CD4-positive, CD25-positive, alpha-beta regulatory T cell (primary cell): ENCODE measurements around the gene MEMO1. TPM values are rescaled to one million over a fixed set of nuclear protein-coding genes. Genes with fewer than 3 reads are reported as not detected.
A peak's percentile ranks its signal among the peaks of the same experiment; 100 is the strongest.

ENCODE experiments used
- ATAC-seq, 2 donors: fragments of 150-1000 bp; cut with Tn5 transposase; one replicate each; pipeline ENCODE4 v1.10.0; 2021; ENCODE audit warnings: low read depth in 2 of 2, moderate number of reproducible peaks in 2 of 2, moderate library complexity in 1 of 2
- DNase-seq, 3 donors: peaks; one replicate each; pipeline versions ENCODE4 v3.0.0 to v3.0.0-alpha.2; 2012 to 2022; ENCODE audit warnings: mixed read lengths in 1 of 3
- H3K27ac ChIP-seq: one replicate; pipeline ENCODE4 v1.7.0; 2013; ENCODE audit warnings: mild to moderate bottlenecking, low read length; ENCODE audit not compliant: insufficient read depth, poor library complexity, severe bottlenecking
- H3K27me3 ChIP-seq: one replicate; pipeline ENCODE4 v1.7.0; 2013; ENCODE audit warnings: low read length; ENCODE audit not compliant: control insufficient read depth, insufficient read depth
- H3K36me3 ChIP-seq: one replicate; pipeline ENCODE4 v1.7.0; 2013; ENCODE audit warnings: mild to moderate bottlenecking, low read length, moderate library complexity; ENCODE audit not compliant: control insufficient read depth, insufficient read depth
- H3K4me1 ChIP-seq: 2 replicates; pipeline ENCODE4 v1.7.0; 2013; ENCODE audit warnings: mild to moderate bottlenecking, low read length; ENCODE audit not compliant: insufficient read depth, control insufficient read depth, poor library complexity, severe bottlenecking
- H3K4me3 ChIP-seq: one replicate; pipeline ENCODE4 v1.7.0; 2013; ENCODE audit warnings: low read depth, mild to moderate bottlenecking, low read length, moderate library complexity
- H3K9me3 ChIP-seq, 2 experiments: 1 replicate in 1 of 2; 2 replicates in 1 of 2; pipeline ENCODE4 v1.7.0; 2013; ENCODE audit warnings: low read length in 2 of 2, mild to moderate bottlenecking in 1 of 2, moderate library complexity in 1 of 2; ENCODE audit not compliant: control insufficient read depth in 2 of 2
- H3K27ac Mint-ChIP-seq, 3 donors: one replicate each; pipeline ENCODE4 v1.8.0; 2020 to 2022; ENCODE audit warnings: mild to moderate bottlenecking in 3 of 3, mixed read lengths in 3 of 3, moderate library complexity in 2 of 3
- H3K27me3 Mint-ChIP-seq: one replicate; pipeline ENCODE4 v1.8.0; 2022; ENCODE audit warnings: mild to moderate bottlenecking, mixed read lengths
- H3K36me3 Mint-ChIP-seq: one replicate; pipeline ENCODE4 v1.8.0; 2020; ENCODE audit warnings: mixed read lengths
- H3K4me1 Mint-ChIP-seq, 4 donors: one replicate each; pipeline ENCODE4 v1.8.0; 2020 to 2022; ENCODE audit warnings: mixed read lengths in 4 of 4, mild to moderate bottlenecking in 1 of 4
- H3K4me3 Mint-ChIP-seq, 4 donors: one replicate each; pipeline ENCODE4 v1.8.0; 2020 to 2022; ENCODE audit warnings: mild to moderate bottlenecking in 4 of 4, mixed read lengths in 4 of 4, moderate library complexity in 3 of 4
- H3K9me3 Mint-ChIP-seq, 7 donors: one replicate each; pipeline ENCODE4 v1.8.0; 2020 to 2022; ENCODE audit warnings: mixed read lengths in 7 of 7, mild to moderate bottlenecking in 3 of 7, moderate library complexity in 2 of 7
- polyA plus RNA-seq, 4 donors: library from polyadenylated mRNA; unstranded; fragments of 300-500 nt; fragmentation: Illumina TruSeq; gene quantifications; one replicate each; pipeline ENCODE4 v1.2.3, GENCODE V29; 2021
- total RNA-seq: library from RNA; stranded (reverse); gene quantifications from one replicate; pipeline ENCODE4 v1.2.3, GENCODE V29; 2022

Gene MEMO1
- total and polyA plus RNA-seq, 5 donors from 2014 or later = 26.2 to 54.2 (median 41.6) TPM

GRCh38 chr2:31980674-31981356 lies 30.0 kb downstream of the MEMO1 start:
- Histone ChIP-seq H3K27ac (no peak overlapping the region), H3K4me3 (peak overlapping the region; percentile 32)

GRCh38 chr2:31979956-31980355 lies 30.9 kb downstream of the MEMO1 start:
- Mint-ChIP-seq H3K27me3 (no peaks in the 10 kb centered on the region), H3K36me3 (peaks cover 16% of the 10 kb centered on the region)

More at GRCh38 chr2:31980674-31981356, 30.0 kb downstream of the MEMO1 start:
- peak in 2 of 3 donors; percentile 10 to 30 for DNase-seq
- peak overlapping the region; percentile 3 to 96 (median 29) for H3K27ac Mint-ChIP-seq
- Histone ChIP-seq H3K36me3 (no peaks in the 10 kb centered on the region), H3K4me1 (peaks cover 10% of the 10 kb centered on the region), H3K9me3 (no peaks in the 10 kb centered on the region), H3K27me3 (no peaks in the 10 kb centered on the region)
- peaks cover 16% of the 10 kb centered on the region for H3K36me3 Mint-ChIP-seq
- ATAC-seq = peak; percentile 83 to 92
- peak overlapping the region in 1 of 4 donors; percentile 6 for H3K4me3 Mint-ChIP-seq
- H3K9me3 Mint-ChIP-seq = peaks cover 0 to 2% (median 0%) of the 10 kb centered on the region in 7 donors
- H3K27me3 Mint-ChIP-seq = no peaks in the 10 kb centered on the region
- peaks cover 33 to 51% (median 34%) of the 10 kb centered on the region in 4 donors for H3K4me1 Mint-ChIP-seq

DNA sequence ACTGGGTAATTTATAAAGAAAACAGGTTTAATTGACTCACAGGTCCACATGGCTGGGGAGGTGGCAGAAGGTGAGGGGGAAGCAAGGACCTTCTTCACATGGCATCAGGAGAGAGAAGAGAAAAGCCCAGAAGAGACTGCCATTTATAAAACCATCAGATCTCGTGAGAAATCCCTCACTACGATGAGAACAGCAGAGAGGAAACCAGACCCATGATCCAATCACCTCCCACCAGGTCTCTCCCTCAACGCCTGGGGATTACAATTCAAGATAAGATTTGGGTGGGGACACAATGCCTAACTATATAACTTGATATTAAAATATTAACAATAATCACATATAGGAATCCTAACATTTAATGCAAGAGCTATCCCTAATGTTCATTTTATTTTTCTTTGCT lies 31.8 kb downstream of the MEMO1 start:
- H3K27ac ChIP-seq = no peak overlapping the region
- H3K4me1 Mint-ChIP-seq = peaks cover 32 to 61% (median 39%) of the 10 kb centered on the region in 4 donors
- DNase-seq (no peak), ATAC-seq (no peak)
- no peak overlapping the region for H3K4me3 ChIP-seq
- H3K9me3 ChIP-seq = no peaks in the 10 kb centered on the region
- no peaks in the 10 kb centered on the region for H3K36me3 ChIP-seq
- peaks cover 11% of the 10 kb centered on the region for H3K36me3 Mint-ChIP-seq
- H3K4me3 Mint-ChIP-seq = peak overlapping the region in 1 of 4 donors; percentile 61
- no peak overlapping the region for H3K27ac Mint-ChIP-seq
- no peaks in the 10 kb centered on the region for H3K27me3 ChIP-seq
- H3K4me1 ChIP-seq = peaks cover 10% of the 10 kb centered on the region
- peaks cover 0 to 2% (median 0%) of the 10 kb centered on the region in 7 donors for H3K9me3 Mint-ChIP-seq
- no peaks in the 10 kb centered on the region for H3K27me3 Mint-ChIP-seq

More at GRCh38 chr2:31979956-31980355, 30.9 kb downstream of the MEMO1 start:
- no peak overlapping the region for H3K27ac Mint-ChIP-seq
- no peak overlapping the region for H3K4me3 ChIP-seq
- no peak overlapping the region for H3K27ac ChIP-seq
- peaks cover 10% of the 10 kb centered on the region for H3K4me1 ChIP-seq
- DNase-seq (no peak), ATAC-seq (no peak)
- H3K9me3 ChIP-seq = no peaks in the 10 kb centered on the region
- no peaks in the 10 kb centered on the region for H3K27me3 ChIP-seq
- peaks cover 0 to 2% (median 0%) of the 10 kb centered on the region in 7 donors for H3K9me3 Mint-ChIP-seq
- no peaks in the 10 kb centered on the region for H3K36me3 ChIP-seq
- no peak overlapping the region for H3K4me3 Mint-ChIP-seq
- H3K4me1 Mint-ChIP-seq = peaks cover 31 to 59% (median 37%) of the 10 kb centered on the region in 4 donors

DNA sequence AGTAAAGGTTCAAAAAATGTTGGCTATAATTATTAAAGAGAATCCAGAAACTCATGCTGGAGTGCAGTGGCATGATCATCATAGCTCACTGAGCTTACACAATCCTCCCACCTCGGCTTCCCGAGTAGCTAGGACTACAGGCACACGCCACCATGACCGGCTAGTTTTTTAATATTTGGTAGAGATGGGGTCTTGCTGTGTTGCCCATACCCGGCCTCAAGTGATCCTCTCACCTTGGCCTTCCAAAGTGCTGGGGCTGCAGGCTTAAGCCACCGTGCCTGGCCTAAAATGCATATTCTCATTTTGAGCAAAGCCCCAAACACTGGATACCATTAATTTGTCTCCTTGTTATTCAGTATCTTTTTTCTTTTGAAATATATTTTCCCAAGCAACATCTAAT lies 32.4 kb downstream of the MEMO1 start:
- no peak overlapping the region for H3K4me3 Mint-ChIP-seq
- H3K36me3 ChIP-seq = no peaks in the 10 kb centered on the region
- H3K36me3 Mint-ChIP-seq = peaks cover 6% of the 10 kb centered on the region
- peaks cover 10% of the 10 kb centered on the region for H3K4me1 ChIP-seq
- H3K27ac ChIP-seq = no peak overlapping the region
- no peak overlapping the region for H3K4me3 ChIP-seq
- H3K27me3 Mint-ChIP-seq = no peaks in the 10 kb centered on the region
- no peak for ATAC-seq
- H3K9me3 ChIP-seq = no peaks in the 10 kb centered on the region
- H3K27ac Mint-ChIP-seq = no peak overlapping the region
- H3K4me1 Mint-ChIP-seq = peaks cover 27 to 58% (median 42%) of the 10 kb centered on the region in 4 donors
- H3K9me3 Mint-ChIP-seq = peaks cover 0 to 2% (median 0%) of the 10 kb centered on the region in 7 donors
- H3K27me3 ChIP-seq = no peaks in the 10 kb centered on the region
- DNase-seq = no peak

DNA sequence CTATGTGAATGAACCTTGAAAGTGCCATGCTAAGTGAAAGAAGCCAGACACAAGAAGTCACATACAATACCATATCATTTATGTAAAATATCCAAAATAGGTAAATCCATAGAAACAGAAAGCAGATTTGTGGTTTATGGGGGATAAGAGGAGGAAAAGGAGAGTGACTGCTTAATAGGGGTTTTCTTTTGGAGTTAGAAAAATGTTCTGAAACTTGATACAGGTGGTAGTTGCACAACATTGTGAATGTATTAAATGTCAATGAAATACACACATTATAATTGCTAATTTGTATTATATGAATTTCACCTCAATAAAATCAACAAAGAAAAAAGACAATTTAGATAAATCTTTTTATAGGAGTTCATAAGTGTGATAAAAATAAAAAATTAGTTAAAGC lies 37.1 kb downstream of the MEMO1 start:
- no peaks in the 10 kb centered on the region for H3K4me1 ChIP-seq
- peak overlapping the region in 1 of 3 donors; percentile 44 for H3K27ac Mint-ChIP-seq
- DNase-seq (no peak), ATAC-seq (no peak)
- no peaks in the 10 kb centered on the region for H3K27me3 ChIP-seq
- peaks cover 3% of the 10 kb centered on the region for H3K36me3 Mint-ChIP-seq
- peaks cover 16 to 47% (median 33%) of the 10 kb centered on the region in 4 donors for H3K4me1 Mint-ChIP-seq
- H3K4me3 ChIP-seq = no peak overlapping the region
- H3K36me3 ChIP-seq = no peaks in the 10 kb centered on the region
- H3K9me3 Mint-ChIP-seq = peaks cover 0 to 2% (median 0%) of the 10 kb centered on the region in 7 donors
- no peaks in the 10 kb centered on the region for H3K9me3 ChIP-seq
- no peaks in the 10 kb centered on the region for H3K27me3 Mint-ChIP-seq
- no peak overlapping the region for H3K4me3 Mint-ChIP-seq
- no peak overlapping the region for H3K27ac ChIP-seq

- Mint-ChIP-seq H3K36me3 (peaks cover 3% of the 10 kb centered on the region), H3K27me3 (no peaks in the 10 kb centered on the region), H3K4me1 (peaks cover 15 to 42% (median 31%) of the 10 kb centered on the region in 4 donors), H3K27ac (no peak overlapping the region), H3K9me3 (peaks cover 0 to 2% (median 0%) of the 10 kb centered on the region in 7 donors), H3K4me3 (no peak overlapping the region)
- Histone ChIP-seq H3K4me3 (no peak overlapping the region), H3K27ac (no peak overlapping the region), H3K27me3 (no peaks in the 10 kb centered on the region), H3K4me1 (no peaks in the 10 kb centered on the region), H3K36me3 (no peaks in the 10 kb centered on the region), H3K9me3 (no peaks in the 10 kb centered on the region)
- DNase-seq = no peak
- ATAC-seq = no peak
Observed at GRCh38 chr2:31972059-31972458, 38.7 kb downstream of the MEMO1 start.

DNA sequence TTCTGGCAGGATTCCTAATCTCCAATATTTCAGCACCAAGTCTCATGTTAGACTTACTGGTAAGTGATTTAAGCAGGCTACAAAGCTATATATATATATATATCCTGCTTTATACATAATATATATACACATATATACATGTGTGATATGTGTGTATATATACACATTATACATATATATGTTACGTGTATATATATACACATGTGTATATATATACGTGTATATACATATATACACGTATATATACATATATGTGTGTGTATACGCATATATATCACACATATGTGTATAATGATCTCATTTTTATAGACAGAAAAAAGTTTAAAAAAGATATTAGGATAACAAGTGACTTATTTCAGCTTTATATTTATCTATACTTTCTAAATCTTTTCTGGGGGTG lies 41.6 kb downstream of the MEMO1 start:
- ATAC-seq = no peak
- Mint-ChIP-seq H3K9me3 (no peaks in the 10 kb centered on the region), H3K27me3 (no peaks in the 10 kb centered on the region), H3K27ac (no peak overlapping the region), H3K4me3 (no peak overlapping the region), H3K36me3 (no peaks in the 10 kb centered on the region), H3K4me1 (peaks cover 13 to 38% (median 27%) of the 10 kb centered on the region in 4 donors)
- Histone ChIP-seq H3K4me3 (no peak overlapping the region), H3K27me3 (no peaks in the 10 kb centered on the region), H3K9me3 (no peaks in the 10 kb centered on the region), H3K36me3 (no peaks in the 10 kb centered on the region), H3K27ac (no peak overlapping the region), H3K4me1 (no peaks in the 10 kb centered on the region)
- no peak for DNase-seq

GRCh38 chr2:31967790-31968189 lies 43.0 kb downstream of the MEMO1 start:
- Histone ChIP-seq H3K36me3 (no peaks in the 10 kb centered on the region), H3K27ac (no peak overlapping the region), H3K4me1 (peaks cover under 1% of the 10 kb centered on the region), H3K4me3 (no peak overlapping the region), H3K27me3 (no peaks in the 10 kb centered on the region), H3K9me3 (no peaks in the 10 kb centered on the region)
- Mint-ChIP-seq H3K4me3 (no peak overlapping the region), H3K4me1 (peaks cover 11 to 36% (median 34%) of the 10 kb centered on the region in 4 donors), H3K9me3 (peaks cover 0 to under 1% (median 0%) of the 10 kb centered on the region in 7 donors), H3K36me3 (peaks cover 3% of the 10 kb centered on the region), H3K27me3 (no peaks in the 10 kb centered on the region), H3K27ac (peak overlapping the region in 1 of 3 donors; percentile 12)
- ATAC-seq = no peak
- DNase-seq = no peak
